CD4-positive, alpha-beta T cell treated with Interleukin-6 for 4 hours (primary cell): ENCODE data around the gene HCFC2.
A peak's percentile ranks its signal among the peaks of the same experiment; 100 is the strongest.
"Not testable (repeated sequence)": the region's sequence is repeated elsewhere in the genome, so short reads cannot be mapped to it uniquely, and the experiment has no call there.

Source experiments
- DNase-seq: peaks from one replicate; pipeline ENCODE4 v3.0.0-alpha.2; 2020; ENCODE audit warnings: mixed read lengths

Gene HCFC2

DNA sequence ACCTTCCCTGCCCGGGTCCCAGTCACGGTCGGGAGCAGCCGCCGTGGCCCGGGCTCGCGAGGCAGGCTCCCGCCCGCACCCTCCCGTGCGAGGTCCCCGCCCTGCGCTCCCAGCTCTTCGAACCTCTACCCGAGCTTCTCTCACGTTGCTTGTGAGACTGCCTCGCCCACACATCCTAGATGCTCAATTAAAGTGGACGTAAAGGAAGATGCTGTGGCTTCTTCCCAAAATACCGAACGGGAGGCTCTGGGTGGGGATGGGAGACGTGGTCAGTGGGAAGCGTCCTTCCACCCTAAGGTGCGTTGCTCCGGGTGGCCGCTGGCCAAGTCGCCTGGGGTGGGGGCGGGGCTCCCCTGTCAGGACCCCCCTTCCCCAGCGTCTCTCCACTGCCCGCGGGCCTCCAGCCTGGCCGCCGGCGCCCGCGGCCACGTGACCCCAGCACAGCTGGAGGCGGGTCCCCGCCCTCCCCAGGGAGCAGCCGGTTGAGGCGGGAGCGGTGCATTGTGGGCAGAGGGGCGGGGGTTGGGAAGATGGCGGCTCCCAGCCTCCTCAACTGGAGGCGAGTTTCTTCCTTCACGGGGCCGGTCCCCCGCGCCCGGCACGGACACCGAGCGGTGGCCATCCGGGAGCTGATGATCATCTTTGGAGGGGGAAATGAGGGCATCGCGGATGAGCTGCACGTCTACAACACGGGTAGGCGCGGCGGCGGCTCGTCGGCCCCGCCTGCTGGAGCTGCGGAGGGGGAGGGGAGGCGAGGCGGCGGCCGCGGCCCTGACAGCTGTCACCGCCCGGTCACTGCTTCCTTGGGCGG, at the start of gene HCFC2:
Gene HCFC2 (plus strand): TSS at position 501 of the 811 bp plus-strand sequence. CDS start 30 bp downstream, at position 531.
- peak; percentile 88 for DNase-seq

DNA sequence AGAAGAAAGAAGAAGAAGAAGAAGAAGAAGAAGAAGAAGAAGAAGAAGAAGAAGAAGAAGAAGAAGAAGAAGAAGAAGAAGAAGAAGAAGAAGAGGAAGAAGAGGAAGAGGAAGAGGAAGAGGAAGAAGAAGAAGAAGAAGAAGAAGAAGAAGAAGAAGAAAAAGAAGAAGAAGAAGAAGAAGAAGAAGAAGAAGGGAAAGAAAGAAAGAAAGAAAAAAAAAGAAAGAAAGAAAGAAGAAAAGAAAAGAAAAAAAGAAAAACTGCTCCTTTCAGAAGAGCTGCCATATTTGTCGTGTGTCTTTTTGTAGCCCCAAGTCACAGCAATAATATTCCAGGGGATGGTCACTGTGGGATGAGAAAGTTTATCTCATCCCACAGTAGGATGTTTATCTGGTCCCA, 42.5 kb upstream of the HCFC2 start:
- not testable (repeated sequence) for DNase-seq

DNA sequence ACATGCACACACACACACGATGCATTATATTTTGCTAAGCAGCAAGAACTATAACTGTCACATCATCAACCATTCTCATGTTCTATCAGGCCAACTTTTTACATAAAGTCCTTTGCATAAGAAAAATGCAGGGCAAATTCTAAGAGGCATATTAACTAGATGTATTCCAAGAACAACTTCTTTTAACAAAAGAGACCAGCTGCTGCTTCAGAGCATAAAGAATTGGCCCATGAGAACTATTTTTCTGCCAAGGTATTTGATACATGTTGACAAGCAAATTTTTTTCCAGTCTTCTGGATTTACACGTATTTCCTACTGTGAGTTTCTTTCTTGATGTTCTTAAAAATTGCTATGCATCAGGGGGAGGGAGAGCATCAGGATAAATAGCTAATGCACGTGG, 41.5 kb upstream of the HCFC2 start:
- no peak for DNase-seq

DNA sequence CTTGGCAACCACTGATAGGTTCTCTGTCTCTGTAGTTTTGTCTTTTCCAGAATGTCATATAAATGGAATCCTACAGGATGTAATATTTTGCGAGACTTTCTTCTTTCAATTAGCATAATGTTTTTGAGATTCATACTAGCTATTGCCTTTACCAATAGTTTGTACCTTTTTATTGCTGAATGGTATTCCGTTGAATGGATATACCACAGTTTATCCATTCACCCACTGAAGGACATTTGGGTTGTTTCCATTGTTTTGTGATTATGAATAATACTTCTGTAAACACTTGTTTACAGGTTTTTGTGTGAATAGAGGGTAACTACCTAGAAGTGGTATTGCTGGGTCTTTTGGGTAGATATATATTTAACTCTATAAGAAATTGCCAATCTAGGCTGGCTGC, 40.6 kb upstream of the HCFC2 start:
- DNase-seq = no peak

DNA sequence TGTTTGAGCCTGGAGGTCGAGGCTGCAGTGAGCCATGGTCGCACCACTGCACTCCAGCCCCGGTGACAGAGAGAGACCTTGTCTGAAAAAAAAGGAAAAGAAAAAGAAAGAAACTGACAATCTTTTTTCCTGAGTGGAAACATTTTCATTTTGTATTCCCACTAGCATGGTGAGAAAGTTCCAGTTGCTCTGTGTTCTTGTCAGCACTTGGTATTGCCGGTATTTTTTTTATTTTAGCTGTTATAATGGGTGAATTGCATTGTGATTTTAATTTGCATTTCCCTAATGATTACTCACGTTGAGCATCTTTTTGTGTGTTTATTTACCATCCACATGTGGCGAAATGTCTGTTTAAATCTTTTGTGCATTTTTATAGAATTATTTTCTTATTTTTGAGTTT, 40.0 kb upstream of the HCFC2 start:
- DNase-seq = no peak

DNA sequence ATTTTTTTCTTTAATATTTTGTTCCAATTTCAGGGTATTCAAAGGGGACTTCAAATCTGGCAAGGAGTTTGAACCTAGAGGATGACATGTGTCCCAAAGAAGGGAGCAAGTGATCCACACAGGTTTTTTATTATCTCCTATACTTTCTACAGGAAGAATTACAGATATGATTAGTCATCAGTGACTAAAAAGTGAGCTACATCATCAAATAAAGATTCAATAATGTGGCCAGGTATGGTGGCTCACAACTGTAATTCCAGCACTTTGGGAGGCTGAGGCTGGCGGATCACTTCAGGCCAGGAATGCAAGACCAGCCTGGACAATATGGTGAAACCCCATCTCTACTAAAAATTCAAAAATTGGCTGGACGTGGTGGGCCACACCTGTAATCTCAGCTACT, 38.6 kb upstream of the HCFC2 start:
- DNase-seq = no peak

DNA sequence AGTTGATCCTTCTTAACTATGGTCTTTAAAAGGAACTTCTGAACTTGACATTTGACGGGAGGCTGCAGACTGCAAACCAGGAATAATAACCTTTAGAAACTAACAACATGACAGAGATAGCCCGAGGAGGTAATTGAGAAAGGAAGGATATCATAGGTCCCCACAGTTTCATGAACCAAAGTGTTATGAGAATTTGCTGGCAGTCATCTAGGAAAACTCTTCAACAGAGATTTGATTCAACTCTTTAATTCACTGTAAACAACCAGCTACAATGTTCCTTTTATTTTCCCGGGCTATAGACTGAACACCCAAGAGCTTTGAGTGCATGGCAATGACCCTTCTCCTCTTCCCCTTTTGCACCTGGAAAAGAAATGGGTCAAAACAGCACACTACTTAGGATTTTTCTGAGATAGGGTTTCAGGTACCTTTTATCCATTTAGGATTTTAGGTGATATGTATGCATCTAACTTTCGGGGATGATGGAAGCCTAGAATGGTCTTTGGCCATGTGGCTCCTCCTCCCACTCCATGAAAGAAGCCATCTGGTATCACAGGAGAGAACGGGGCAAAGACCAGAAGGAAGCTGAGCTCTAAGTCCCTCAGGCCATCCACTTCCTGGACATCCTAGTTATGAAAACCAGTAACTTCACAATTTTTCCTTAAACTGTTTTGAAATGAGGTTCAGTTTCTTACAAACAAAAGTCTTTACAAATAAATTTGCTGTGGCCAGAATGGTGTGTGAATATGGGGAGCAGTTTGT, 37.3 kb upstream of the HCFC2 start:
- no peak for DNase-seq

DNA sequence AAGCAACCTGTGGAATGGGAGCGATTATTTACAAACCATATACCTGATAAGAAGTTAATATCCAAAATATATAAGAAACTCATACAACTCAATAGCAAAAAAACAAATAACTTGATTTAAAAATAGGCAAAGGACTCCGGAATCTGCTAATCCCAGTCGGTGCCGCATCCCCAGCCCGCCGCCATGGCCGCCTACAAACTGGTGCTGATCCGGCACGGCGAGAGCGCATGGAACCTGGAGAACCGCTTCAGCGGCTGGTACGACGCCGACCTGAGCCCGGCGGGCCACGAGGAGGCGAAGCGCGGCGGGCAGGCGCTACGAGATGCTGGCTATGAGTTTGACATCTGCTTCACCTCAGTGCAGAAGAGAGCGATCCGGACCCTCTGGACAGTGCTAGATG, 33.7 kb upstream of the HCFC2 start:
- DNase-seq = not testable (repeated sequence)

DNA sequence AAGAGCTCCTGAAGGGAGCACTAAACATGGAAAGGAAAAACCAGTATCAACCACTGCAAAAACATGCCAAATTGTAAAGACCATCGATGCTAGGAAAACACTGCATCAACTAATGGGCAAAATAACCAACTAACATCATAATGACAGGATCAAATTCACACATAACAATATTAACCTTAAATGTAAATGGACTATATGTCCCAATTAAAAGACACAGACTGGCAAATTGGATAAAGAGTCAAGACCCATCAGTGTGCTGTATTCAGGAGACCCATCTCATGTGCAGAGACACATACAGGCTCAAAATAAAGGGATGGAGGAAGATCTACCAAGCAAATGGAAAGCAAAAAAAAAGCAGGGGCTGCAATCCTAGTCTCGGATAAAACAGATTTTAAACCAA, 28.2 kb upstream of the HCFC2 start:
- not testable (repeated sequence) for DNase-seq

DNA sequence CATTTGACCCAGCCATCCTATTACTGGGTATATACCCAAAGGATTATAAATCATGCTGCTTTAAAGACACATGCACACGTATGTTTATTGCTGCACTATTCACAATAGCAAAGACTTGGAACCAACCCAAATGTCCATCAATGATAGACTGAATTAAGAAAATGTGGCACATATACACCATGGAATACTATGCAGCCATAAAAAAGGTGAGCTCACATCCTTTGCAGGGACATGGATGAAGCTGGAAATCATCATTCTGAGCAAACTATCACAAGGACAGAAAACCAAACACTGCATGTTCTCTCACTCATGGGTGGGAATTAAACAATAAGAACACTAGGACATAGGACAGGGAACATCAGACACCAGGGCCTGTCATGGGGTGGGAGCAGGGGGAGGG, 24.6 kb upstream of the HCFC2 start:
- not testable (repeated sequence) for DNase-seq

DNA sequence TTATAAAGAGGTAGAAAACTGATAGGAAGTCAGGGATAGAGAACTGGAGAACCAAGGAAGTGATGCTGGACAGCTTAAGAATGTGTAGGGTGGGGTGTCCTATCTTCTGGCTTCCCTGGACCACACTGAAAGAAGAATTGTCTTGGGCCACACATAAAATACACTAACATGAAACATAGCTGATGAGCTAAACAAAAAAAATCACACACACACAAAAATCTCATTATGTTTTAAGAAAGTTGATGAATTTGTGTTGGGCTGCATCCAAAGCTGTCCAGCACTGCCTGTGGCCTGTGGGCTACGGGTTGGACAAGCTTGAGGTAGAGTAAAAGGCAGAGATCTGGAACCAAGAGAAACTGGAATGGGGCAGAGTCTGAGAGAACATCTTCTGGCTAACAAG, 21.8 kb upstream of the HCFC2 start:
- no peak for DNase-seq

DNA sequence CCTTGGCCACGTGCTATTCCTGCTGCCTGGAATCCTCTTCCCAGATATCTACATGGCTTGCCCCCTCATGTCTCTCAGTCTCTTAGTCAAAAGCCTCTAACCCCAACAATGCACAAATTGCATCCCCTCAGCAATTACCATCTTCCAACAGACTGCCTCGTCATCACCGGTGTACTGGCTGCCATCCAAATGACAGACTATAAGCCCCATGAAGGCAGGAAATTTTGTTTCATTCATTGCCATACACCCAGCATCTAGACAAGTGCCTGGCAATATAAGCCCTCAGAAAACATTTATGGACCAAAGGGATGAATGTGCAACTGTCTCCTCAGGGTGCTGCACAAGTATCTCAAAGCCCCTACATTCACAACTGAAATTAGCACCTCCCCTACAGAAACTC, 20.2 kb upstream of the HCFC2 start:
- DNase-seq = no peak

DNA sequence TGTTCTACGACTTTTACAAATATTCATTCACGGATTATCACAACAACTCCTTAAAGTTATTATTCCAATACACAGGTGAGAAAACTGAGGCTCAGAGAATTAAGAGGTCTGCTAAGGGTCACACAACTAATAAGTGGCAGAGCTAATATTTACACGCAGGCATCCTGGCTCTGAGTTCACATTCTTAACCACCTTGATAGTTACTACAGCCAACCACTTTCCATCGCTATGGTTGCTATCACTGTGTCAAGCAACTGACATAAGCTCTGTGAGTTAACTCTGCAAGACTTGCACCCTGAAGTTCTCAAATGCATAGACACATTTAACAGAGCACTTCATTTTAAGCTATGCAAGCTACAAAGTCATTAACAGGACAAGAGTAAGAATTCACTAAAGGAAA, 18.0 kb upstream of the HCFC2 start:
- DNase-seq = no peak

DNA sequence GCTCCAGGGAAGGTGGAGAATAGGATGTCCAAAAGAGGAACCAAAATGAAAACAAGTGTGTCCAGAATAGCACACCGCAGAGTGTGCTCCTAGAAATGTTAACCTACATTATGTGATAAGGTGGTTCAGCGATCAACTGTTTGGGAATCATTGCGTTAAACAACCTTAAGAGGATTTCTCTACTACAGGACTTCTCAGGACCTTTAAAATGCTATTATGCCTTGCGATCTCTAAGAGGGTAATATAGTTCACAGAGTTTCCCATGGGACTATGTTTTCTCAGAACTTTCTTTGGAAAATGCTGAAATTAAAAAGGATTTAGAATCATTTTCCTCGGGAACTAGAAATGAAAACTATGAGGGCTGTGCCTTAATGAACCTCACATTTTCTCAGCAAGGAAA, 16.2 kb upstream of the HCFC2 start:
- no peak for DNase-seq

DNA sequence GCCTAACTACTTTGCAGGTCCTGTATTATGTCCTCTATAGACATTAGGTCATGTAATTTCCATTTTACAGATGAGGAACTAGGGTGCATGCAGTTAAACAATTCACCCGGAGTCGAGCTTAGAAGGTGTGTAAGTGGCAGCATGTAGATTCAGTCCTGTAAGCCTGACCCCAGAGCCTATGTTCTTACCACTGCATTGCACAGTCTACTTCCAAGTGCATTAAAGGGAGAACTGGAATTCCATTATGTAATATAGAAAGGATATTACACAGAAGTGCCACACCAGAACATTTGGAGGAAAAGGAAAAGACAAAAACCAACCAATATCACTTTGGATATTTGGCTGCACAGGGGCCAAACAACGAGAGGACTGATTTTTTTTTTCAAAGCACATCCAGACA, 15.5 kb upstream of the HCFC2 start:
- DNase-seq = no peak

DNA sequence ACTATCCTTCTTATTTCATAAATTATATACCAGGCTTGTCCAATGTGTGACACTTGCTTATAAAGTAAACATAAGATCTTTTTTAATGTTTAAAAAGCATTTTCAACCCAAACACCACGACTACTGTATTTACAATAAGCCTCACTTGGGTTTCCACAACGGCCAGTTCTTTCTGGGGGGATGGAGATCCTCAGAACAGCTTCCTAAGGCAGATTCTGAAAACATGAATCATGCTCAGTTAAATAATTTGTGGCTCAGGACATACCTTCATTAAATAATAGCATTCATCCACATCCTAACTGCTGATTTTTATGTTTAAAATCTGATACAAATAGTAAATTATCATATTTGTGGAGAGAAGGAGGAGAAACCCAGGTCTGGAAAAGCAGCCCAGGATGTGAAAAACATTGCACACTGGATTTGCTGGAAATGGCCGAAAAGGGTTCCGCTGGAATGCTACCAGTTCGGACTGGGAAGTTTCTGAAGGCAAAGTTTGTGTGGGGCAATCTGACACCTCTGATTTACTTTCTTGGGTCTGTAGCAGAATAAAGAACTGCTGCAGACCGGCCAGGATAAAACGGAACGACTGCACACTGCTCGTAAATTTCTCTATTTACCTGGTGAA, 14.9 kb upstream of the HCFC2 start:
- DNase-seq = no peak

DNA sequence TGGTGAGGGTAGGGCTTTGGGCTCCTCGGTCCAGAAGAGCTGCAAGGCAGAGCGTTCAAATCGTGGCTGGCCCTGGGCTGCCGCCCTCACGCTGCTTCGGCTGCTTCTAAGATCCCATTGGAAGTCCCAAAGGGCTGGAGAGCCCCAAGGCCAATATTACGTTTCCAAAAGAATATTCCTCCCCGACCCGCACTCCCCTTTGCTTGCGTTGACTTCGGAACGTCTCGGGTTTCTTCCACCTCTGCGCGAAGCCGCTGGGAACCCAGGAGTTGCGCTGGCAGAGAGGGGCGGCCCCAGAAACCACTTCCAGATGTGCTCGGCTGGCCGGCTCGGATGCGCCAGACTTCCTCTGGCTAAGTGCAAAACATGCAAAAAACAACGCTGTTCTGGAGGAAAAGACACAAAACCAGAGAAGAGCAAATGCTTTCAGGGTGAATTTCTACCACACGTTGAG, 14.4 kb upstream of the HCFC2 start, which contains the start of gene GLT8D2:
Gene GLT8D2 (minus strand): TSS at position 285 of the 454 bp plus-strand sequence. CDS start 30,539 bp downstream, outside the sequence.
- DNase-seq = no peak

DNA sequence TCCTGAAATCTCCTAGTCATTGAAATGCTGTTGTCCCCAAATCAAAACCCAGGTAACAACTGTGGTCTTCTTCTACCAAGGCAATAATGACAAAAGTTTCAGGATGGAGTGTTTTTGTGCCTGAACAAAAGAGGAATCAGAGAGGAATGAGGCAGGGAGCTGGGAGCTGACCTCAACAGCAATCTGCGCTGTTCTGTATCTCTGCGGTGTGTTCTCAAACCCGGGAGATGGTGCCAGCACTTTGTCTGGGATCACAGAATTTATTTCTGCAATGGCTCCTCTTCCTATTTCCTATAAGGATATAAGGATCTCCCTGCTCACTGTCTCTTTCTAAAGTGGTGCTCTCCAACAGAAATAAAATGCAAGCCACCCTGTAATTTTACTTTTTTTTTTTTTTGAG, 13.9 kb upstream of the HCFC2 start:
- DNase-seq = no peak

DNA sequence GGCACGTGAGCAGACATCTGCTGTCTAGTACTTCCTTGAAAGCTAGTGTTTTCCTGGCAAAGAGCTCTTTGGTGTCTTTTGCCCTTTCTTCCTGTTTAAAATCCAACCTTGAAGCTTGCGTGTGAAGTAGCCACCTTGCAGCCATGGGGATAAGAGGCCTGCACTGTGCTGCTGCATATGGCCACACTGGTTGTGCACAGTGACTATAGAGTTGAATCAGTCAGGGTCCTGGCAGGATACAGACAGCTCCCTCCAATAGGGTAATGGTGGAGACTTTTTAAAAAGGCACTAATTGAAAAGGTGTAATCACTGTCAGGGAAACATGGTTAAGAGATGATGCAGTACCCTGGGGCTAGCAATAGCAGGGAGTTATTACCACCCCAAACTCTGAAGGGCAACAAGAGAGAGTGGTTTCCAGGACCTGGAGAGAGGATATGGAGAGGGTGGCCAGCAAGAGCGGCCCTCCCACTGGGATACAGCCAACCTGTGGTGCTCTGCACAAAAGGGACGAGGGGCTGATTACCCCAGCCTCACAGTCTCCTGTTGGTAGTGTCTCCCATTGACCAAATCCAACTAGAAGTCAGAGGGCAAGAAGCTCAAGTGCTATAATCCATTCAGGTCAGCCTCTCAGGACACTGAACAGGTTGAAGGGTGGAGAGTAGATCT, 9.5 kb upstream of the HCFC2 start:
- DNase-seq = no peak

DNA sequence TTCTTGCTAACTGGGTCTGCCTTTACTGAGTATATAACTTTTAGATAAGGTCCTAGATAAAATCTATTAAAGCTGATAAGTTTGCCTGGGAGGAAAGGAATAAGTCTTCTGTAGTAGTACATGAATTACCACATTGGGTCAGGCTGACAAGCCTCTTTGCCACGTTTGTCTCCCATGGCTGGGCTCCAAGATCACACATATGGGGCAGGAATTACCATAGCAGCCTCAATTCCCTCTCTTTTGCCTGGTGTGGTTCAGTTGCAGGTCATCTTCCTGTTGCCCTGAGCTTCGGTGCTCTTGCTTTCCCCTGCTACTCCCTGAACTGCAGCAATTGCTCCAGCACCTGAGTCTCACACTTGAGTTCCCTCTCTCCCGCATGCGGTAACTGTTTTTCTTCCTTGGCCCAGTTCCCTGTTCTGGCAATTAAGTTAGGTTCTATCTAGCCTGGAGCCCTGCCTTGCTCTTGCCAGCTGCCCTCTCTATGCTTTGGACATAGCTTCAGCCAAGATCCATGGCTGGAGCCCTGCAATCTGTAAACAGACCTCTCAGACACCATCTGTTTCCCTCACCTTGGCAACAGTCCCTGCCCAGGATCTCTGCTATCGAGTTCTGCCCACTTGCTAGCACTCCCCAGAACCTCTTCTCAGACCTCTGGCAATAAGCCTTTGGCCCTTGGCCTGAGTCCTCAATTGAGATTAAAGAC, 8.5 kb upstream of the HCFC2 start:
- DNase-seq = no peak

DNA sequence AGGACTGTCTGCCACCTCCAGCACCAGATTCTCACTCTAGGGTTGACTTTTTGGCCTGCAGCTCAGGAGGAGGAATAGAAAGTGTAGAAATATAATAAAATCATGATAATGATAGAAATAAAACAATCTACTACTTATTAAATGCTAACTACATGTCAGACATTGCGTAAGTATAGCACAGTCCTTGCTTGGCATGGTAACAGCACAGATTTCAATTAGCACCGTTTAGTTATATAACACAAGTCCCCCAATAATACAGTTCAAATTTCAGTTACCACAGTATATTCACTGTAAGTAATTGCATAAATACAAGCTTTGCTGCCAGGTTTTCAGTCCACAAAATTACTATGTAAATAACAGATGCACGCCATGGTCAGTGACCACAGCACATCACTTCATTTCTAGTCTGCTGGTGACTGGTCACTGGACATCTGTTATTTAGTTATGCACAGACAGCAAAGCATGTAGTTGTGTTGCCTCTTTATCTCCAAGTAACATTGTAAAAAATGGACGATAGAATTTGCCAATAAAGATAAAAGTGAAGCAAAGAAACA, 7.8 kb upstream of the HCFC2 start:
- no peak for DNase-seq

DNA sequence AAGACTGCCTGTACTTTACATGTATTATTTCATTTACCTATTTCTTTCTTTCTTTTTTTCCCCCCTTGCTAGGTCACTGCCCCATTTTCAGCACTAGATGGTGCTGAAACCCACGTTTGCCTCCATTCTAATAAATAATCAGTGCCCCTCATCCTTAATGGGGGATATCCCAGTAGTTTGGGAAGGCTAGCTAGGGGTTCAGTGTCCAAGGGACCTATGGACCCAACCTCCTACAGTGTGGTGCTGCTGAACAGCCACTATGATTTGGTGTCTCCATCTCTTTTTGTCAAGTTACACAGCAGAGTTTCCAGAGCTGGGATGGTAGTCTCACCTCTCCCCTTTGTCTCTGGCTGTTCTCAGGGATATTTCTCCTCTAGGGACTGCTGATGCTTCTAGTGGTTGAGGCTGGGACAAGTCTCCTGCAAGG, 6.5 kb upstream of the HCFC2 start:
- DNase-seq = peak; percentile 18
